HEK293T (cell line): ENCODE data around the gene TCF15.

ENCODE experiments used
- ARNT ChIP-seq: fragments of 450-650 bp; IDR thresholded peaks from 2 replicates; pipeline ENCODE4 v1.6.1; 2017; ENCODE audit warnings: mild to moderate bottlenecking
- CTBP1 ChIP-seq: fragments of 450-650 bp; IDR thresholded peaks from 2 replicates; pipeline ENCODE4 v1.6.1; 2016; ENCODE audit warnings: borderline replicate concordance
- ELF4 ChIP-seq: fragments of 450-650 bp; IDR thresholded peaks from 2 replicates; pipeline ENCODE4 v1.6.1; 2017; ENCODE audit warnings: antibody characterized with exemption
- FOXM1 ChIP-seq: fragments of 450-650 bp; IDR thresholded peaks from 2 replicates; pipeline ENCODE4 v1.6.1; 2017; ENCODE audit warnings: mild to moderate bottlenecking, borderline replicate concordance
- HDGF ChIP-seq: fragments of 450-650 bp; IDR thresholded peaks from 2 replicates; pipeline ENCODE4 v1.6.1; 2017; ENCODE audit warnings: antibody characterized with exemption, borderline replicate concordance
- NFRKB ChIP-seq: fragments of 450-650 bp; IDR thresholded peaks from 2 replicates; pipeline ENCODE4 v1.6.1; 2016; ENCODE audit warnings: mild to moderate bottlenecking, moderate library complexity
- SP1 ChIP-seq: fragments of 450-650 bp; IDR thresholded peaks from 2 replicates; pipeline ENCODE4 v1.6.1; 2017
- TARDBP ChIP-seq: fragments of 450-650 bp; IDR thresholded peaks from 2 replicates; pipeline ENCODE4 v1.6.1; 2016
- ZNF384 ChIP-seq: fragments of 450-650 bp; IDR thresholded peaks from 2 replicates; pipeline ENCODE4 v1.6.1; 2016
- TF ChIP-seq, protein P1 (sequence below): fragments of 450-650 bp; IDR thresholded peaks from 2 replicates; pipeline ENCODE4 v1.6.1; 2016

DNA sequence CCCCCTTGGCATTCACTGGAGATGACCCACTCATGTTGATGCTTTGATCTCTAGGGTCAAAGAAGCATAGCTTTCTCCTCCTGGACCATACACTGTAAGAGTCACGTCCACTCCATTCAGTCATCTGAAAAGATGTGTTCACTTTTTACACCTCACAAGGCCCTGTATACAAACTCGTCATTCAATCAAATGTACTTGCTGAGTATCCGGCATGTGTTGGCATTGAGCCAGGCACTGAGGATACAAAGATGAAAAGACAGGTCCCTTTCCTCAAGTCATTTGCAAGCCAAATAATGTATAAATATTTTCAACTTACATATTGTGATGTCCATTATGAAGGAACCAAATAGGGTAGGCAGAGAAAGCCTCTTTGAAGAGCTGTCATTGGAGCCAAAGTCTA lies 34.0 kb downstream of the TCF15 start:
- TF ChIP-seq TARDBP (no peak), CTBP1 (no peak), ARNT (no peak), NFRKB (no peak), ZNF384 (no peak), ELF4 (no peak), HDGF (no peak), FOXM1 (no peak), SP1 (no peak)
- TF ChIP-seq, protein P1, sequence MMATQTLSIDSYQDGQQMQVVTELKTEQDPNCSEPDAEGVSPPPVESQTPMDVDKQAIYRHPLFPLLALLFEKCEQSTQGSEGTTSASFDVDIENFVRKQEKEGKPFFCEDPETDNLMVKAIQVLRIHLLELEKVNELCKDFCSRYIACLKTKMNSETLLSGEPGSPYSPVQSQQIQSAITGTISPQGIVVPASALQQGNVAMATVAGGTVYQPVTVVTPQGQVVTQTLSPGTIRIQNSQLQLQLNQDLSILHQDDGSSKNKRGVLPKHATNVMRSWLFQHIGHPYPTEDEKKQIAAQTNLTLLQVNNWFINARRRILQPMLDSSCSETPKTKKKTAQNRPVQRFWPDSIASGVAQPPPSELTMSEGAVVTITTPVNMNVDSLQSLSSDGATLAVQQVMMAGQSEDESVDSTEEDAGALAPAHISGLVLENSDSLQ: no peak
